ENCODE measurements around the gene RALGAPA1.
A peak's percentile ranks its signal among the peaks of the same experiment; 100 is the strongest.

Gene RALGAPA1

GRCh38 chr14:35534208-35534872 is 274.8 kb downstream of the RALGAPA1 start:
- no peak for FAIRE-seq

DNA sequence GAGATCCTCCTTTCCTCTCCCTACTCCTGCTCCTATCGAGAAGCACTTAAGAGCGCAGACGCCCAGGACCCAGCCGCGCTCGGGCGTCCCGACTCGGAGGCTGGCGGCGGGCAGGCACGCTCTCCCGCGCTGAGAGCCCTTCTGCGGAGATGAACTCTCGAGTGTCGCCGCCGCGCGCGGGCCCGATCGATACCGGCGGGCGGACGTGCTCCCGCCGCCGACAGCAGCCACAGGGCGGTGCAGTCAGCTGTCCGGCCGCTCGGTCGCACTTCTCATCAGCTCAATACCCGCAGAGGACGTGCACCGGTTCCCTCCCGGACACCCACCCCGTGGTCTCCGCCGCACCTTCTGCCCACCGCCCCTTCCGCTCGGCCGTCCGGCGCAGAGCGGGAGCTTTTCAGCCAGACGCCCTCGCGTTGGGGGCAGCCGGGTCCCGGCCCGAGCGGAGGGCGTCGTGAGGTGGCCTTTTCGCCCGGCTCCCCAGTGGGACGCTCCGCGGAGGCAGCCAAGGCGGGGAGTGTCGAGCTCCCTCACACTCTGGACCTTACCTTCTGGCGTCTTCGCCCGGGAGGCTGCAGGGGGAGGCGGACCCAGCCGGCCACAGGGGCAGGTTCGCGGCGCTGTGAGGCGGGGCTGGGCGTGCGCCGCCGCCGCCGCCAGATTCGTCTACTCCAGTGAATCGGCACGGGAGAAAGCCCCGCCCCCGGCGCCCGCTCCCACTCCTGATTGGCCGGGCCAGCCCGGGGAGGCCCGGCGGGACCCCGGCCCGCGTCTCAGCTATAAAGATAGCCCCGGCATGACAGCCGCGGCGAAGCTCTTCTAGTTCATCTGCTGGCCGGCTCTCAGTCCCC is 275.5 kb downstream of the RALGAPA1 start, which contains the start of gene INSM2:
TSS of gene INSM2 (plus strand) at position 808 of the 851 bp plus-strand sequence. CDS start 89 bp downstream, outside the sequence.
- no peak for FAIRE-seq

- peak; percentile 3 for FAIRE-seq
Observed at GRCh38 chr14:35532783-35533356, 276.2 kb downstream of the RALGAPA1 start.

- no peak for FAIRE-seq
Observed at GRCh38 chr14:35531960-35532747, 276.9 kb downstream of the RALGAPA1 start.

- no peak for FAIRE-seq
Observed at GRCh38 chr14:35526962-35527361, 282.1 kb downstream of the RALGAPA1 start.

- no peak for FAIRE-seq
Observed at GRCh38 chr14:35525695-35526094, 283.4 kb downstream of the RALGAPA1 start.

DNA sequence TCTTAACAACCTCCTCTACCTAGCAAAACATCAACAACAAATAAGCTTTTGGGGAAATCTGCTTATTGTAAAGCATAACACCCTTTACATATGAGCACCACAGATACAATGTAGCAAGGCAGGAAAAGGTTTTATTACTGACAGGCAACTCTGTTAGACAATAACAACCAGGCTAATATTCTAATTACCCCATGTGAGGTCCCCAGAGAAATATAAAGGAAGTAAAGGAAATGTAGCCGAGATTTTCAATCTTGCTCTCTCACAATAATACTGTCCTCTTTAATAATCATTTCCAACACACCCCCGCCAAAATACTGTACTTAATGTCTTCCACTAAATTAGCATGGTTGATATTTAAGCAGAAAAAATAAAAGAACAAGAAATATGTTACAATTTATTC is 289.1 kb downstream of the RALGAPA1 start:
- FAIRE-seq = no peak

DNA sequence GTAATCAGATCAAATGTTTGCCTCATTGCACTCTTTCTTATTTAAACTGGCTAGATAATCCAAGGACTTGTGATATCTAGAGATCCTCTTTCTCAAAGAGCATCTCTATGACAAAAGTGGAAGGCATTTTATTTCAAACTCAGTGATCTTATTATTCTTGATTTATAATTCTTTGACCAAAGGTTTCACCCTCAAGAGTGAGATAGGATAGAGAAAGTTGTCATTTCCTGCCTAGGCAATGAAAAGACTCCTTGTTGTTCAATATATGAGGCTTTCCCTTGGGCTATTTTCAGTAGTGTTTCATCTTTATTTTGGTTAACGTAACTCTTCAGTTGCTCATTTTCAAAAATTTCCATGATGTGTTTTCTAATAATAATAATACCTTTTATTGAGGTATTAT is 293.2 kb downstream of the RALGAPA1 start:
- no peak for FAIRE-seq

- no peak for FAIRE-seq
Observed at GRCh38 chr14:35512765-35513164, 296.3 kb downstream of the RALGAPA1 start.

GRCh38 chr14:35509846-35510245 is 299.2 kb downstream of the RALGAPA1 start:
- no peak for FAIRE-seq

GRCh38 chr14:35506927-35507326 is 302.2 kb downstream of the RALGAPA1 start:
- FAIRE-seq = no peak

DNA sequence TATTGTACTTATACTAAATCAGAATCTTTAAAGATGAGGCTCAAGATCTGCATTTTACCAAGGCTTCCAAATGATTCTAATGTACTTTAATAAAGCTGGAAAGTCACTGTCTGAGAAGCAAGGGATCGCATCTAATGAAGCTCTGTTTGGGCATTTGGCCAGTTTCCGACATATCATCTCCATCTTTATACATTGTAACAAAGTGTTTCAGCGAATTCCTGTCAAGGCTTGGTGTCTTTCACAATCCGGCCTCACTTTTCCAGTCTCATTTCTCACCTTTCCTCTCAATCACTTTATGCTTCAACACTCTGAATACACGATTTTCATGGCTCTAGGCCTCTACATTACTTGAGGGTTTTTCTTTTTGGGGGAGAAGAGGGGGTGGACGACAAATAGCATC is 302.6 kb downstream of the RALGAPA1 start:
- FAIRE-seq = no peak

DNA sequence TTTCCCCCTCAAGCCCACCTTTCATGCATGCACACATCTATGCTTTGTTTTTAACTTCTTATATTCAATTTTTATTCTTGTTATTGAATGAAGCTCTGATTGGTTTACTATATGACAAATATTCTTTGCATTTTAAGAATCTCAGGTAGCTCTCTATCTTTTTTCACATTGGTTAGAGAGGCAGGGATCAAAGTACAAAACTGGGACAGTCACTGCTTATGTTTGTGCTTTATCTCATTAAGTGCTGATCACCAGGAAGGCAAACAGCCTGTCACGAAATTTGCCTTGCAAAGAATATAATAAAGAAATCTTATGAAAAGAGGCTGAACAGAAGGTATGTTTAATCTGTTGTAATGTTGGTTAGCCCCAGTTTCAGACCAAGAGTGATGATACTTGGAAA is 304.8 kb downstream of the RALGAPA1 start:
- no peak for FAIRE-seq

- no peak for FAIRE-seq
Observed at GRCh38 chr14:35503646-35504045, 305.4 kb downstream of the RALGAPA1 start.

DNA sequence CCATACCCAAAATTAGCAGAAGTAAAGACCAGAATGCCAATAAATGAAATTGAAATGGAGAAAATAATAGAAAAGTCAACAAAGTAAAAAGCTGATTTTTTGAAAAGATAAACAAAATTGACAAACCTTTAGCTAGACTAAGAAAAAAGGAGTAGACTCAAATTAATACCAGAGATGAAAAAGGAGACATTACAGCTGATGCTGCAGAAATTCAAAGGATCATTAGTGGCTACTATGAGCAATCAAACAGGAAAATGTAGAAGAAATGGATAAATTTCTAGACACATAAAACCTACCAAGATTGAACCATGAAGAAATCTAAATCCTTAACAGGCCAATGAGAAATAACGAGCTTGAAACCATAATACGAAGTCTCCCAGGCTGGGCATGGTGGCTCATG is 309.9 kb downstream of the RALGAPA1 start:
- FAIRE-seq = no peak

- no peak for FAIRE-seq
Observed at GRCh38 chr14:35495278-35495677, 313.8 kb downstream of the RALGAPA1 start.

DNA sequence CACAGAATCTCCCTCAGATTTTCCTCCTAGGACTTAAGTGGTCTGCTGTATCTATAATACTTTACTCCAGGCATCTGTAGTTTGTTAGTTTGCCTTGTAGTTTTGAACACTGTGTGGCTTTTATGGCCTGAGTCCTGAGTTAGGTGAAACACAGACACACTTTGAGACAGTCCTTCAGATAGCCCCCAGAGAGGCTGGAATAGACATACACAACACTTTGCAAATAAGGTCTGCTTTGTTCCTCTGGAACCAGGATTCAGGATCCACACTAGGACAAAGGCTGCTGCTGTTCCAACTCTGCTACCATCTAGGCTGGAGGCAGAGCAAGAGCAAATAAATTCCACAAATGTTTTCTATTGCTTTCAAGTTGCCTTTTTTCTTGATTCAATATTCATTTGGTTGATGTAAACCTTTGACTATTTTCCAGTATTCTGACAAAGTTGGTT is 316.5 kb downstream of the RALGAPA1 start:
- FAIRE-seq = no peak
